ENCODE results near the gene H2AZ2.

The H2AZ2 gene

GRCh38 chr7:44782460-44782859, 65.4 kb downstream of the H2AZ2 start:
- no peak overlapping the region for H3K27ac ChIP-seq (replicated peaks)
- no peaks in the 10 kb centered on the region for H3K27me3 ChIP-seq (ENCODE audit: insufficient read depth, poor library complexity, severe bottlenecking)
- TF ChIP-seq CTCF (IDR thresholded peaks at IDR 0.05; ENCODE audit: insufficient read depth, low read length), result no peak
- TF ChIP-seq GABPA (IDR thresholded peaks at IDR 0.05; ENCODE audit: low read depth), result no peak
- TF ChIP-seq SPI1 (IDR thresholded peaks at IDR 0.05; ENCODE audit: borderline replicate concordance, low read depth), result no peak
- TF ChIP-seq, protein P1, sequence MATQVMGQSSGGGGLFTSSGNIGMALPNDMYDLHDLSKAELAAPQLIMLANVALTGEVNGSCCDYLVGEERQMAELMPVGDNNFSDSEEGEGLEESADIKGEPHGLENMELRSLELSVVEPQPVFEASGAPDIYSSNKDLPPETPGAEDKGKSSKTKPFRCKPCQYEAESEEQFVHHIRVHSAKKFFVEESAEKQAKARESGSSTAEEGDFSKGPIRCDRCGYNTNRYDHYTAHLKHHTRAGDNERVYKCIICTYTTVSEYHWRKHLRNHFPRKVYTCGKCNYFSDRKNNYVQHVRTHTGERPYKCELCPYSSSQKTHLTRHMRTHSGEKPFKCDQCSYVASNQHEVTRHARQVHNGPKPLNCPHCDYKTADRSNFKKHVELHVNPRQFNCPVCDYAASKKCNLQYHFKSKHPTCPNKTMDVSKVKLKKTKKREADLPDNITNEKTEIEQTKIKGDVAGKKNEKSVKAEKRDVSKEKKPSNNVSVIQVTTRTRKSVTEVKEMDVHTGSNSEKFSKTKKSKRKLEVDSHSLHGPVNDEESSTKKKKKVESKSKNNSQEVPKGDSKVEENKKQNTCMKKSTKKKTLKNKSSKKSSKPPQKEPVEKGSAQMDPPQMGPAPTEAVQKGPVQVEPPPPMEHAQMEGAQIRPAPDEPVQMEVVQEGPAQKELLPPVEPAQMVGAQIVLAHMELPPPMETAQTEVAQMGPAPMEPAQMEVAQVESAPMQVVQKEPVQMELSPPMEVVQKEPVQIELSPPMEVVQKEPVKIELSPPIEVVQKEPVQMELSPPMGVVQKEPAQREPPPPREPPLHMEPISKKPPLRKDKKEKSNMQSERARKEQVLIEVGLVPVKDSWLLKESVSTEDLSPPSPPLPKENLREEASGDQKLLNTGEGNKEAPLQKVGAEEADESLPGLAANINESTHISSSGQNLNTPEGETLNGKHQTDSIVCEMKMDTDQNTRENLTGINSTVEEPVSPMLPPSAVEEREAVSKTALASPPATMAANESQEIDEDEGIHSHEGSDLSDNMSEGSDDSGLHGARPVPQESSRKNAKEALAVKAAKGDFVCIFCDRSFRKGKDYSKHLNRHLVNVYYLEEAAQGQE (IDR thresholded peaks at IDR 0.05; ENCODE audit: insufficient replicate concordance, low read depth), result no peak
- TF ChIP-seq POLR2AphosphoS5 (IDR thresholded peaks at IDR 0.05; ENCODE audit: low read depth), result no peak
- no peak for DNase-seq (ENCODE audit: low read depth in 1 of 2, low spot score in 1 of 2)
- H3K4me3 ChIP-seq (replicated peaks; ENCODE audit: insufficient read depth, low read length), result no peak overlapping the region

Data from HL-60 (cell line).